NCI-H1694 (cell line): ENCODE results near the gene GRIP2.

Experiments used
- DNase-seq: peaks from one replicate; lab custom pipeline; 2025; lab: John Stamatoyannopoulos, UW

The GRIP2 gene

GRCh38 chr3:14561051-14561960 lies 21.2 kb upstream of the GRIP2 start:
- no peak for DNase-seq

GRCh38 chr3:14560110-14560509 lies 20.0 kb upstream of the GRIP2 start:
- DNase-seq: no peak

- DNase-seq: no peak
Measured at GRCh38 chr3:14558029-14558428, 17.9 kb upstream of the GRIP2 start.

GRCh38 chr3:14555835-14556234 lies 15.7 kb upstream of the GRIP2 start:
- no peak for DNase-seq

- DNase-seq: no peak
Measured at GRCh38 chr3:14554715-14555114, 14.6 kb upstream of the GRIP2 start.

- no peak for DNase-seq
Measured at GRCh38 chr3:14553871-14554270, 13.7 kb upstream of the GRIP2 start.

GRCh38 chr3:14552717-14553116 lies 12.6 kb upstream of the GRIP2 start:
- no peak for DNase-seq

- no peak for DNase-seq
Measured at GRCh38 chr3:14552041-14552648, 12.0 kb upstream of the GRIP2 start.

- no peak for DNase-seq
Measured at GRCh38 chr3:14550651-14551611, 10.8 kb upstream of the GRIP2 start.

- DNase-seq: no peak
Measured at GRCh38 chr3:14550181-14550580, 10.0 kb upstream of the GRIP2 start.

- no peak for DNase-seq
Measured at GRCh38 chr3:14549256-14549919, 9.2 kb upstream of the GRIP2 start.

GRCh38 chr3:14548321-14548729 lies 8.2 kb upstream of the GRIP2 start:
- DNase-seq: peak; percentile 50

GRCh38 chr3:14547693-14548092 lies 7.6 kb upstream of the GRIP2 start:
- DNase-seq: no peak

GRCh38 chr3:14546041-14546440 lies 5.9 kb upstream of the GRIP2 start:
- no peak for DNase-seq

- DNase-seq: no peak
Measured at GRCh38 chr3:14545251-14545635, 5.1 kb upstream of the GRIP2 start.

- no peak for DNase-seq
Measured at GRCh38 chr3:14544282-14545250, 4.4 kb upstream of the GRIP2 start.

GRCh38 chr3:14543446-14543845 lies 3.3 kb upstream of the GRIP2 start:
- DNase-seq: no peak

GRCh38 chr3:14542656-14543055 lies 2.5 kb upstream of the GRIP2 start:
- no peak for DNase-seq

- DNase-seq: no peak
Measured at GRCh38 chr3:14541646-14542045, 1.5 kb upstream of the GRIP2 start.

GRCh38 chr3:14540821-14541385 lies 761 bp upstream of the GRIP2 start:
- no peak for DNase-seq
